K562 (cell line): ENCODE results near the gene EIF1. TPM values are rescaled to one million over a fixed set of nuclear protein-coding genes. Genes with fewer than 3 reads are reported as not detected.

Experiments
- ATAC-seq: fragments of 200-7000 bp; cut with Tn5 transposase; 3 replicates; pipeline ENCODE4 v1.9.1; 2020; ENCODE audit warnings: moderate library complexity
- BruUV-seq: library from RNA; stranded (reverse); fragments of 400-500 nt; replicated peaks from 2 replicates; lab custom pipeline; 2021; lab: Mats Ljungman, UMichigan
- CTCF ChIA-PET: fragments of 300-600 bp; formaldehyde crosslinking; extraction: SDS; loops from one replicate; lab custom pipeline; 2021; ENCODE audit warnings: low intra/inter-chr PET ratio; lab: Yijun Ruan, JAX
- POLR2A ChIA-PET: fragments of 300-600, 350-650 bp; sonication (Branson Sonifier 250); formaldehyde crosslinking; extraction: SDS; loops from one replicate; lab custom pipeline; 2021; ENCODE audit warnings: antibody characterized with exemption, inconsistent platforms; lab: Yijun Ruan, JAX
- DNase-seq, 4 experiments: peaks; one replicate each; pipeline versions ENCODE4 v3.0.0 to v3.0.0-alpha.2; 2011 to 2018; ENCODE audit warnings: low spot score in 3 of 4, mixed read lengths in 3 of 4; ENCODE audit errors: extremely low read depth in 1 of 4
- FAIRE-seq: peaks from 2 replicates; lab custom pipeline; 2011; peaks lifted over from hg19 to GRCh38; lab: Jason Lieb, UNC
- H2AFZ ChIP-seq: 2 replicates; pipeline ENCODE4 v1.6.0; 2011; ENCODE audit warnings: low read depth, low read length, control low read depth, inconsistent platforms
- H3K27ac ChIP-seq: fragments of 200-600 bp; 3 replicates; pipeline ENCODE4 v1.8.0; 2011; ENCODE audit warnings: low read depth, mild to moderate bottlenecking, control low read depth, inconsistent platforms, low read length, moderate library complexity, mixed read lengths; ENCODE audit errors: extremely low read depth
- H3K27me3 ChIP-seq, 2 experiments: fragments of 300-600 bp in 1 of 2; 2 replicates in 1 of 2; 3 replicates in 1 of 2; pipeline versions ENCODE4 v1.6.0 to v1.8.0; 2011; ENCODE audit warnings: inconsistent platforms in 2 of 2, low read length in 2 of 2, mild to moderate bottlenecking in 1 of 2, mixed read lengths in 1 of 2, moderate library complexity in 1 of 2; ENCODE audit not compliant: control insufficient read depth in 2 of 2, insufficient read depth in 2 of 2
- H3K36me3 ChIP-seq: fragments of 300-600 bp; 3 replicates; pipeline ENCODE4 v1.8.0; 2011; ENCODE audit warnings: mild to moderate bottlenecking, low read length, inconsistent platforms; ENCODE audit not compliant: control insufficient read depth, insufficient read depth
- H3K4me1 ChIP-seq, 2 experiments: fragments of 200-600 bp in 1 of 2; replicated peaks in 1 of 2; 2 replicates in 1 of 2; 3 replicates in 1 of 2; pipeline versions ENCODE4 v1.5.1 to v1.8.0; 2011; ENCODE audit warnings: inconsistent platforms in 2 of 2, low read length in 2 of 2, mild to moderate bottlenecking in 1 of 2, mixed read lengths in 1 of 2, moderate library complexity in 1 of 2; ENCODE audit not compliant: control insufficient read depth in 2 of 2, insufficient read depth in 2 of 2
- H3K4me2 ChIP-seq: 2 replicates; pipeline ENCODE4 v1.6.1; 2011; ENCODE audit warnings: low read length, control low read depth, inconsistent platforms, mixed read lengths; ENCODE audit not compliant: insufficient read depth
- H3K4me3 ChIP-seq: fragments of 200-600 bp; sonication (generic), shearing (Covaris generic); 2 replicates; pipeline ENCODE4 v1.5.1; 2016; ENCODE audit warnings: control low read depth, inconsistent platforms
- H3K79me2 ChIP-seq: fragments of 200-600 bp; 3 replicates; pipeline ENCODE4 v1.8.0; 2011; ENCODE audit warnings: low read length, inconsistent platforms; ENCODE audit not compliant: control insufficient read depth, insufficient read depth
- H3K9ac ChIP-seq, 2 experiments: 2 replicates each; pipeline versions ENCODE4 v1.6.0 to v1.6.1; 2011; ENCODE audit warnings: low read depth in 2 of 2, low read length in 2 of 2, control low read depth in 1 of 2, inconsistent platforms in 1 of 2, mild to moderate bottlenecking in 1 of 2, mixed read lengths in 1 of 2; ENCODE audit not compliant: insufficient read depth in 1 of 2
- H3K9me1 ChIP-seq: one replicate; pipeline ENCODE4 v1.6.0; 2011; ENCODE audit warnings: inconsistent platforms, mild to moderate bottlenecking, low read length, moderate library complexity; ENCODE audit not compliant: control insufficient read depth, insufficient read depth
- H3K9me3 ChIP-seq: replicated peaks from 2 replicates; pipeline ENCODE4 v1.5.1; 2011; ENCODE audit warnings: low read depth, low read length, inconsistent platforms; ENCODE audit not compliant: control insufficient read depth, insufficient read depth
- H4K20me1 ChIP-seq: replicated peaks from 2 replicates; pipeline ENCODE4 v1.6.1; 2011; ENCODE audit warnings: low read length, inconsistent platforms, mixed read lengths; ENCODE audit not compliant: control insufficient read depth, insufficient read depth
- CC2D1A ChIP-seq: fragments of 450-650 bp; IDR thresholded peaks from 2 replicates; pipeline ENCODE4 v1.6.1; 2017; ENCODE audit warnings: mild to moderate bottlenecking
- KLF6 ChIP-seq: fragments of 250-450 bp; sonication (Bioruptor Pico); IDR thresholded peaks from 2 replicates; pipeline ENCODE4 v1.4.0; 2020; ENCODE audit warnings: mild to moderate bottlenecking, moderate library complexity, borderline replicate concordance
- ZNF124 ChIP-seq: sonication (generic); formaldehyde crosslinking; IDR thresholded peaks from 2 replicates; pipeline ENCODE4 v1.8.1; 2022; ENCODE audit warnings: missing genetic modification reagents
- ZNF395 ChIP-seq: fragments of 200-800 bp; sonication (Bioruptor generic); IDR thresholded peaks from 2 replicates; pipeline ENCODE4 v1.6.1; 2017; ENCODE audit warnings: missing genetic modification characterization, missing compliant biosample characterization
- ZNF408 ChIP-seq: fragments of 250-450 bp; sonication (Bioruptor Pico); IDR thresholded peaks from 2 replicates; pipeline ENCODE4 v1.4.0; 2020; ENCODE audit warnings: low read depth, mild to moderate bottlenecking, moderate library complexity
- WGBS: fragments of 100-300 bp; shearing (Covaris generic); methylation state at CpG from one replicate; pipeline ENCODE4 v1.1.6; 2016; ENCODE audit warnings: low coverage, mixed read lengths; ENCODE audit not compliant: insufficient coverage; ENCODE audit errors: missing lambda C conversion rate; 5-methylcytosine and 5-hydroxymethylcytosine counted together
- in situ Hi-C: fragments of 300-500 bp; cut with MboI; formaldehyde crosslinking; loops from 4 replicates; pipeline ENCODE4 v1.15.0; 2018; ENCODE audit warnings: inconsistent platforms, mixed read lengths
- intact Hi-C: fragments of 100-400 bp; cut with micrococcal nuclease; formaldehyde crosslinking; loops from 2 replicates; pipeline ENCODE4 v1.14.2; 2022
- polyA plus RNA-seq, 8 experiments: library from polyadenylated mRNA; depleted of rRNA in 4 of 8; stranded (reverse) in 5 of 8; unstranded in 3 of 8; fragments of >200 nt; fragmentation: Nextera tagmentation in 2 of 8; fragmentation: Illumina TruSeq in 1 of 8; extraction: Ambion mirVana in 2 of 8; extraction: Trizol in 1 of 8; gene quantifications; 2 replicates each; pipeline versions ENCODE4 v1.2.1 to v1.2.3, GENCODE V29; 2011 to 2014; ENCODE audit warnings: inconsistent platforms in 1 of 8, missing spikeins in 1 of 8
- total RNA-seq, 7 experiments: library from RNA; depleted of rRNA in 6 of 7; stranded (reverse); fragments of >200 nt in 6 of 7; fragmentation: Illumina TruSeq in 2 of 7; extraction: Trizol in 2 of 7; gene quantifications; 2 replicates each; pipeline versions ENCODE4 v1.2.1 to v1.2.3, GENCODE V29; 2011 to 2021; ENCODE audit warnings: low replicate concordance in 1 of 7

Gene EIF1
- total and polyA plus RNA-seq, 9 of the 15 experiments (the other 6 are each of a cell fraction or from before 2014, with no cell fraction given) = 67.0 to 1,204 (median 320) TPM

- Histone ChIP-seq H3K36me3 (no peaks in the 10 kb centered on the region), H2AFZ (no peak overlapping the region), H4K20me1 (0 out of 2 replicates have a peak, but pooled peaks cover 3% of the 10 kb centered on the region), H3K9me3 (no peaks in the 10 kb centered on the region), H3K4me2 (no peak overlapping the region), H3K4me1 (peaks cover 0 to 45% of the 10 kb centered on the region in 2 experiments; a peak in 2 of 5 replicates), H3K79me2 (no peaks in the 10 kb centered on the region), H3K27ac (no peak overlapping the region), H3K27me3 (peaks cover 2 to 20% of the 10 kb centered on the region in 2 experiments; a peak in 2 of 5 replicates), H3K4me3 (no peak overlapping the region), H3K9ac (peak overlapping the region in 1 of 2 experiments; percentile 19; a peak in 2 of 4 replicates), H3K9me1 (no peaks in the 10 kb centered on the region)
- intact Hi-C loops (no loop called here), in situ Hi-C loops (loop anchor here (25.0 kb wide), 1 partner anchor 1043 kb away; no protein-coding TSS in a partner anchor)
- DNase-seq = no peak
- WGBS = 15% methylated on average over 19 of the region's 24 CpGs
- ChIA-PET POLR2A (interaction anchor here (0.6 to 0.9 kb wide), 3 partner anchors 23 to 1284 kb away, joined by 3 read pairs; no protein-coding TSS in a partner anchor), CTCF (interaction anchor here (1.0 kb wide), 1 partner anchor 104 kb away, joined by 3 read pairs; no protein-coding TSS in a partner anchor)
- FAIRE-seq = no peak
- no TSS peak for BruUV-seq
- no peak for ATAC-seq
- TF ChIP-seq KLF6 (no peak), ZNF124 (CRISPR knock-in tag) (no peak), ZNF408 (CRISPR knock-in tag) (no peak), CC2D1A (no peak), ZNF395 (CRISPR knock-in tag) (no peak)
Measured at GRCh38 chr17:41654678-41655607, 33.7 kb upstream of the EIF1 start.
